ENCODE results near the gene SDR9C7. TPM values are rescaled to one million over a fixed set of nuclear protein-coding genes. Genes with fewer than 3 reads are reported as not detected.
"Not testable (repeated sequence)": the region's sequence is repeated elsewhere in the genome, so short reads cannot be mapped to it uniquely, and the experiment has no call there.

The SDR9C7 gene
- total RNA-seq, 1 donor from 2014 or later, result not detected

DNA sequence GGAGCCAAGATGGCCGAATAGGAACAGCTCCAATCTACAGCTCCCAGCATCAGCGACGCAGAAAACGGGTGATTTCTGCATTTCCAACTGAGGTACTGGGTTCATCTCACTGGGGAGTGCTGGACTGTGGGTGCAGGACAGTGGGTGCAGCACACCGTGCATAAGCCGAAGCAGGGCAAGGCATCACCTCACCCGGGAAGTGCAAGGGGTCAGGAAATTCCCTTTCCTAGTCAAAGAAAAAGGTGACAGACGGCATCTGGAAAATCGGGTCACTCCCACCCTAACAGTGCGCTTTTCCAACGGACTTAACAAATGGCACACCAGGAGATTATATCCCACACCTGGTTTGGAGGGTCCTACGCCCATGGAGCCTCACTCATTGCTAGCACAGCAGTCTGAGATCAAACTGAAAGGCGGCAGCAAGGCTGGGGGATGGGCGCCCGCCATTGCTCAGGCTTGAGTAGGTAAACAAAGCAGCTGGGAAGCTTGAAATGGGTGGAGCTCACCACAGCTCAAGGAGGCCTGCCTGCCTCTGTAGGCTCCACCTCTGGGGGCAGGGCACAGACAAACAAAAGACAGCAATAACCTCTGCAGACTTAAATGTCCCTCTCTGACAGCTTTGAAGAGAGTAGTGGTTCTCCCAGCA is 31.9 kb upstream of the SDR9C7 start:
- not testable (repeated sequence) for DNase-seq (ENCODE audit: low read depth); H3K4me3 ChIP-seq (ENCODE audit: low read depth, low read length)

DNA sequence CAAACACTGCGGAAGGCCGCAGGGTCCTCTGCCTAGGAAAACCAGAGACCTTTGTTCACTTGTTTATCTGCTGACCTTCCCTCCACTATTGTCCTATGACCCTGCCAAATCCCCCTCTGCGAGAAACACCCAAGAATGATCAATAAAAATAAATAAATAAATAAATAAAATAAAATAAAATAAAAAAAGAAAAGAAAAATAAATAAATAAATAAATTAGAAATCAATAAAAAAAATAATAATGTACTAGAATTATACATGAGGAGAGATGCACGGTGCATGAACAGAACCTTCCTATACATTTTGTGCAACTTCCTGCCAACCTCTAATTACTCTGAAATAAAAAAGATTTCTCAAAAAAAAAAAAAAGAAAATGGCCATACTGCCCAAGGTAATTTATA is 30.9 kb upstream of the SDR9C7 start:
- not testable (repeated sequence) for H3K4me3 ChIP-seq (ENCODE audit: low read depth, low read length); DNase-seq (ENCODE audit: low read depth)

DNA sequence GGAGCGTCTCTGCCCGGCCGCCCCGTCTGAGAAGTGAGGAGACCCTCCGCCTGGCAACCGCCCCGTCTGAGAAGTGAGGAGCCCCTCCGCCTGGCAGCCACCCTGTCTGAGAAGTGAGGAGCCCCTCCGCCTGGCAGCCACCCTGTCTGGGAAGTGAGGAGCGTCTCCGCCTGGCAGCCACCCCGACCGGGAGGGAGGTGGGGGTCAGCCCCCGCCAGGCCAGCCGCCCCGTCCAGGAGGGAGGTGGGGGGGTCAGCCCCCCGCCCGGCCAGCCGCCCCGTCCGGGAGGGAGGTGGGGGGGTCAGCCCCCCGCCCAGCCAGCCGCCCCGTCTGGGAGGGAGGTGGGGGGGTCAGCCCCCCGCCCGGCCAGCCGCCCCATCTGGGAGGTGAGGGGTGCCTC is 29.3 kb upstream of the SDR9C7 start:
- DNase-seq (ENCODE audit: low read depth), result not testable (repeated sequence)

DNA sequence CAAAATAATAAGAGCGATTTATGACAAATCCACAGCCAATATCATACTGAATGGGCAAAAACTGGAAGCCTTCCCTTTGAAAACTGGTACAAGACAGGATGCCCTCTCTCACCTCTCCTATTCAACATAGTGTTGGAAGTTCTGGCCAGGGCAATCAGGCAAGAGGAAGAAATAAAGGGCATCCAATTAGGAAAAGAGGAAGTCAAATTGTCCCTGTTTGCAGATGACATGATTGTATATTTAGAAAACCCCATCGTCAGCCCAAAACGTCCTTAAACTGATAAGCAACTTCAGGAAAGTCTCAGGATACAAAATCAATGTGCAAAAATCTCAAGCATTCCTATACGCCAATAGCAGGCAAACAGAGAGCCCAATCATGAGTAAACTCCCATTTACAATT is 28.0 kb upstream of the SDR9C7 start:
- DNase-seq (ENCODE audit: low read depth), result not testable (repeated sequence)

More for the DNA sequence above, 29.3 kb upstream of the SDR9C7 start:
- H3K4me3 ChIP-seq (ENCODE audit: low read depth, low read length), result not testable (repeated sequence)

DNA sequence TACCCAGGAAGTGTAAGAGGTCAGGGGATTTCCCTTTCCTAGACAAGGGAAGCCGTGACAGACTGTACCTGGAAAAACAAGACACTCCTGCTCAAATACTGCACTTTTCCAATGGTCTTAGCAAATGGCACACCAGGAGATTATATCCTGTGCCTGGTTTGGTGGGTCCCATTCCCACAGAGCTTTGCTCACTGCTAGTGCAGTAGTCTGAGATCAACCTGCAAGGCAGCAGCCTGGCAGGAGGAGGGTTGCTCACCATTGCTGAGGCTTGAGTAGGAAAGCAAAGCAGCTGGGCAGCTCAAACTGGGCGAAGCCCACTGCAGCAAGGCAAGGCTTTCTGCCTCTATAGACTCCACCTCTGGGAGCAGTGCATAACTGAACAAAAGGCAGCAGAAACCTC is 24.2 kb upstream of the SDR9C7 start:
- TF ChIP-seq, protein P1, sequence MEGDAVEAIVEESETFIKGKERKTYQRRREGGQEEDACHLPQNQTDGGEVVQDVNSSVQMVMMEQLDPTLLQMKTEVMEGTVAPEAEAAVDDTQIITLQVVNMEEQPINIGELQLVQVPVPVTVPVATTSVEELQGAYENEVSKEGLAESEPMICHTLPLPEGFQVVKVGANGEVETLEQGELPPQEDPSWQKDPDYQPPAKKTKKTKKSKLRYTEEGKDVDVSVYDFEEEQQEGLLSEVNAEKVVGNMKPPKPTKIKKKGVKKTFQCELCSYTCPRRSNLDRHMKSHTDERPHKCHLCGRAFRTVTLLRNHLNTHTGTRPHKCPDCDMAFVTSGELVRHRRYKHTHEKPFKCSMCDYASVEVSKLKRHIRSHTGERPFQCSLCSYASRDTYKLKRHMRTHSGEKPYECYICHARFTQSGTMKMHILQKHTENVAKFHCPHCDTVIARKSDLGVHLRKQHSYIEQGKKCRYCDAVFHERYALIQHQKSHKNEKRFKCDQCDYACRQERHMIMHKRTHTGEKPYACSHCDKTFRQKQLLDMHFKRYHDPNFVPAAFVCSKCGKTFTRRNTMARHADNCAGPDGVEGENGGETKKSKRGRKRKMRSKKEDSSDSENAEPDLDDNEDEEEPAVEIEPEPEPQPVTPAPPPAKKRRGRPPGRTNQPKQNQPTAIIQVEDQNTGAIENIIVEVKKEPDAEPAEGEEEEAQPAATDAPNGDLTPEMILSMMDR (conservative IDR thresholded peaks at IDR 0.05; ENCODE audit: low read depth, low read length), result no peak
- H3K4me3 ChIP-seq (ENCODE audit: low read depth, low read length), result no peak overlapping the region
- DNase-seq (ENCODE audit: low read depth), result no peak

More for the DNA sequence above, 28.0 kb upstream of the SDR9C7 start:
- H3K4me3 ChIP-seq (ENCODE audit: low read depth, low read length), result not testable (repeated sequence)

DNA sequence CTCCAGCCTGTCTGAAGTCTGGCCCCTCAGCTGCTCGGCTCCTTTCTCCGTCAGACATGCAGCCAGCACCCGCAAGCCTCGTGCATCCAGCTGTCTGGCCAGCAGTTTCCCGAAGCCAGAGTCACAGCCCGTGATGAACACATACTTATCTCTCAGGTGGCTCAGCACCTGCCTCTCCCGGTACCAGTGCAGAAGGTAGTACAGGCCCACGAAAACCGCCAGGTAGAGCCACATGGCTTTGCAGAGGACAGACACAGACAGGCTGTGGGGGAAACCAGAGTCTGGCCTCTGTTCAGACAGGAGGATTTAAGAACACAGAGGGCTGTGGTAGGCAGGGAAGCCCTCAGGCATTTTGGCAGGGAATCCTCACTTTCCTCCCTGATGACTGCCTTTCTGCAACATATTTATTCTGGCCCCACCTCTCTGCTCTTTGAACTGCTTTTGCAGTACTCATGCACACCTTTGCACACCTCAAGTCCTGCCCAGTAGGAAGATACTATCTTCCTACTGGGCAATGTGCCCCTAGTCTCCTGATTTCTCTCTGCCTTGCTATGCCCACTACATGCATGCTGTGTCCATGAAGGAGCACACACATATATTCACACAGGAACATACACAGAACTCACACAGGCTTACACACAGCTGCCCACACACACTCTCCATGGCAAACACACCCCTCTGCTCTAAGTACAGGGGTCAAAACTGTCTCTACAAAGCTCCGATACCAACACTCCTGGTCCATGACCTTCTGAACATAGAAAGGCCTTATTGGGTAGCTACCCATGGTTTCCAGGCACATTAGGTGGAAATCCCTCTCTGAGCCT is 23.2 kb upstream of the SDR9C7 start, which contains the start of gene RDH16:
RDH16 (minus strand) TSS at position 380 of the 824 bp plus-strand sequence; CDS start at position 234, 146 bp downstream.
- no peak for DNase-seq (ENCODE audit: low read depth)
- TF ChIP-seq, protein P1 (conservative IDR thresholded peaks at IDR 0.05; ENCODE audit: low read depth, low read length), result no peak
- no peak within 1 kb of the TSS for H3K4me3 ChIP-seq (ENCODE audit: low read depth, low read length)

DNA sequence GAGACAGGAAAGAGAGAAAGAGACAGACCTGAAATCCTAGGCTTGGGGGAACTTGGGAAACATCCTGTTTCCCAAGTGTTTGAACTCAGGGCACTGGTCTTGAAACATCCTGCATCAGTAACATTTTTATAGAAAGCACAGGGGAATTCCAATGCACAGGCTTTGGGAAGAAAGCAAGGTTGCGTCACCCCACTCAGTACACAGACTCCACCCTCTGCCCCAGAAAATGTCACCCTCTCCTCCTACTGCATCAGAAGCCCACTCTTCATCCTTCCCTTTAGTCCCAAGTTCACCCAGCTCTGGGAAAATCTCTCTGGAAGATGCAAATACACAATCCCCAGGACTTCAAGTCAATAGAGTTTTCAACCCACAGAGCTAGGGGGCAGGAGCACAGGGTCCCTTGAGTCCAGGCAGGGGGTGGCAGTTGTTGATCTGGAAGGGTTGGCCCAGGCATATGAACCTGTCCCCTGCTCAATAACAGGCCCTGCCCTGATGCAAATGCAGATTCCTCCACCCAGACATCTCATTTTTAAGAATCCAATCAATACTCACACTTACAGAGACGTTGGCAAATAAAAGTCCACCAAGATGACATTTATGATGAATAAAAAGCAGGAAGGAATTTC is 21.5 kb upstream of the SDR9C7 start:
- TF ChIP-seq, protein P1 (conservative IDR thresholded peaks at IDR 0.05; ENCODE audit: low read depth, low read length), result no peak
- no peak overlapping the region for H3K4me3 ChIP-seq (ENCODE audit: low read depth, low read length)
- no peak for DNase-seq (ENCODE audit: low read depth)

DNA sequence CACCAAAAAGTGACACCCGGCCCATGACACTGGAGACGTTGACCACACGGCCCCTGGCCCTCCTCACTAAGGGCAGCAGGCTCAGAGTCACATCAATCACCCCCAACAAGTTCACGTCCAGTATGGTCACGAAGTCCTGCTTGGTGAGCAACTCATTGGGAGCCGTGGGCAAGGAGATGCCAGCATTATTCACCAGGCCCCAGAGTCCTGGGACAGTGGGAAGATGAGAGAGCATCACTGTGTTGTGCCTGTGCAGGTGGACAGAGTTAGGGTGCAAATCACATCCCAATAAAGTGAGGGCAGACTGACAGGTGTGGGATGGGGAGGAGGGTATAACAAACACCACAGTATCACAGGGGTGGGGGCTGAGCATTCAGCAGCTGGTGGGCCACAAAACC is 20.7 kb upstream of the SDR9C7 start:
- no peak for DNase-seq (ENCODE audit: low read depth)
- TF ChIP-seq, protein P1 (conservative IDR thresholded peaks at IDR 0.05; ENCODE audit: low read depth, low read length), result no peak
- no peak overlapping the region for H3K4me3 ChIP-seq (ENCODE audit: low read depth, low read length)
